PC-9 (cell line): ENCODE data around the gene POU2AF1. TPM values are rescaled to one million over a fixed set of nuclear protein-coding genes. Genes with fewer than 3 reads are reported as not detected.

Source experiments
- BruUV-seq: library from RNA; stranded (reverse); fragments of 400-500 nt; replicated peaks from 2 replicates; lab custom pipeline; 2021; lab: Mats Ljungman, UMichigan
- CTCF ChIA-PET: fragments of 300-600 bp; sonication (Branson Sonifier 250); formaldehyde crosslinking; loops from one replicate; lab custom pipeline; 2022; ENCODE audit warnings: antibody characterized with exemption; lab: Charles Lee
- POLR2A ChIA-PET: fragments of 300-600 bp; sonication (Branson Sonifier 250); formaldehyde crosslinking; loops from one replicate; lab custom pipeline; 2022; ENCODE audit warnings: antibody characterized with exemption; ENCODE audit not compliant: unreplicated experiment; lab: Charles Lee
- DNase-seq, 2 experiments: peaks; one replicate each; pipeline versions ENCODE4 v3.0.0 to v3.0.0-alpha.2; 2015 to 2022; ENCODE audit warnings: mixed read lengths in 1 of 2
- H2AFZ ChIP-seq: fragments of 200-600 bp; sonication (generic); 2 replicates; pipeline ENCODE4 v1.8.1; 2017; ENCODE audit warnings: antibody characterized with exemption
- H3F3A ChIP-seq: fragments of 200-600 bp; sonication (generic); 2 replicates; pipeline ENCODE4 v1.8.1; 2017; ENCODE audit warnings: antibody characterized with exemption, mild to moderate bottlenecking, low read depth; ENCODE audit not compliant: insufficient read depth
- H3K27ac ChIP-seq: fragments of 200-600 bp; sonication (generic); 2 replicates; pipeline ENCODE4 v1.6.1; 2016; ENCODE audit warnings: mixed run types
- H3K27me3 ChIP-seq: fragments of 200-600 bp; sonication (generic); 2 replicates; pipeline ENCODE4 v1.6.1; 2016; ENCODE audit warnings: low read depth, mixed run types; ENCODE audit not compliant: insufficient read depth
- H3K36me3 ChIP-seq: fragments of 200-600 bp; sonication (generic); 2 replicates; pipeline ENCODE4 v1.6.1; 2016; ENCODE audit warnings: low read depth, mixed run types
- H3K4me1 ChIP-seq: fragments of 200-600 bp; sonication (generic); replicated peaks from 2 replicates; pipeline ENCODE4 v1.6.1; 2016; ENCODE audit warnings: mixed run types; ENCODE audit not compliant: insufficient read depth
- H3K4me2 ChIP-seq: fragments of 200-600 bp; sonication (generic); 2 replicates; pipeline ENCODE4 v1.6.1; 2017; ENCODE audit warnings: mixed run types
- H3K4me3 ChIP-seq: fragments of 200-600 bp; sonication (generic); 2 replicates; pipeline ENCODE4 v1.6.1; 2016; ENCODE audit warnings: mixed run types
- H3K79me2 ChIP-seq: fragments of 200-600 bp; sonication (generic); 2 replicates; pipeline ENCODE4 v1.6.1; 2017; ENCODE audit warnings: low read depth, mixed run types
- H3K9me2 ChIP-seq: fragments of 200-600 bp; sonication (generic); 2 replicates; pipeline ENCODE4 v1.8.1; 2017; ENCODE audit warnings: mild to moderate bottlenecking; ENCODE audit not compliant: insufficient read depth
- H3K9me3 ChIP-seq: fragments of 200-600 bp; sonication (generic); 2 replicates; pipeline ENCODE4 v1.8.1; 2016; ENCODE audit warnings: low read depth; ENCODE audit not compliant: insufficient read depth
- H4K20me1 ChIP-seq: fragments of 200-600 bp; sonication (generic); 2 replicates; pipeline ENCODE4 v1.8.1; 2017; ENCODE audit not compliant: insufficient read depth
- CTCF ChIP-seq: fragments of 200-600 bp; sonication (generic); conservative IDR thresholded peaks from 2 replicates; pipeline ENCODE4 v1.6.1; 2017; ENCODE audit warnings: mixed run types, antibody characterized with exemption, mild to moderate bottlenecking, moderate library complexity
- EZH2 ChIP-seq: fragments of 200-600 bp; sonication (generic); IDR thresholded peaks from 2 replicates; pipeline ENCODE4 v1.8.0; 2017; ENCODE audit warnings: antibody characterized with exemption, low read depth
- intact Hi-C: fragments of 100-400 bp; cut with micrococcal nuclease; formaldehyde crosslinking; loops from one replicate; pipeline ENCODE4 v1.10.0; 2022; ENCODE audit not compliant: unreplicated experiment
- total RNA-seq: library from RNA; stranded (reverse); gene quantifications from 2 replicates; pipeline ENCODE4 v1.2.3, GENCODE V29; 2021

The POU2AF1 gene
- total RNA-seq, 1 experiment from 2014 or later: 0.37 TPM

- H2AFZ ChIP-seq: no peak overlapping the region
- TF ChIP-seq CTCF (no peak), EZH2 (no peak)
- POLR2A ChIA-PET: no interaction called here
- CTCF ChIA-PET: no interaction called here
- H3K79me2 ChIP-seq: no peaks in the 10 kb centered on the region
- H3K4me1 ChIP-seq: peaks cover 24% of the 10 kb centered on the region
- no peak overlapping the region for H3K4me2 ChIP-seq
- no TSS peak for BruUV-seq
- H3K9me2 ChIP-seq: no peaks in the 10 kb centered on the region
- H3K27me3 ChIP-seq: no peaks in the 10 kb centered on the region
- H3F3A ChIP-seq: peaks cover 15% of the 10 kb centered on the region
- intact Hi-C loops: loop anchor here (10.0 kb wide), 1 partner anchor 61 kb away; no protein-coding TSS in a partner anchor
- no peak for DNase-seq
- H3K9me3 ChIP-seq: peaks cover 3% of the 10 kb centered on the region; the same call in 1 of the 2 replicates
- no peaks in the 10 kb centered on the region for H3K36me3 ChIP-seq
- H3K4me3 ChIP-seq: no peak overlapping the region
- H4K20me1 ChIP-seq: no peaks in the 10 kb centered on the region
- H3K27ac ChIP-seq: no peak overlapping the region
Observed at GRCh38 chr11:111365722-111366559, 13.1 kb downstream of the POU2AF1 start.

- Histone ChIP-seq H4K20me1 (no peaks in the 10 kb centered on the region), H3K79me2 (no peaks in the 10 kb centered on the region), H3K36me3 (no peaks in the 10 kb centered on the region), H2AFZ (no peak overlapping the region), H3K9me3 (peaks cover 3% of the 10 kb centered on the region; the same call in 1 of the 2 replicates), H3K9me2 (no peaks in the 10 kb centered on the region), H3K4me3 (no peak overlapping the region), H3K4me2 (no peak overlapping the region), H3K4me1 (peaks cover 36% of the 10 kb centered on the region), H3K27me3 (no peaks in the 10 kb centered on the region), H3K27ac (no peak overlapping the region), H3F3A (peaks cover 16% of the 10 kb centered on the region)
- ChIA-PET CTCF (no interaction called here), POLR2A (no interaction called here)
- DNase-seq: no peak
- TF ChIP-seq EZH2 (no peak), CTCF (no peak)
- intact Hi-C loops: loop anchor here (10.0 kb wide), 1 partner anchor 60 kb away; no protein-coding TSS in a partner anchor
- no TSS peak for BruUV-seq
Observed at GRCh38 chr11:111364503-111364902, 14.6 kb downstream of the POU2AF1 start.

GRCh38 chr11:111363985-111364384, 15.1 kb downstream of the POU2AF1 start:
- peaks cover 36% of the 10 kb centered on the region for H3K4me1 ChIP-seq
- H3K4me2 ChIP-seq: no peak overlapping the region
- H3K9me3 ChIP-seq: no peaks in the 10 kb centered on the region
- no peak for DNase-seq
- CTCF ChIA-PET: no interaction called here
- H3K27me3 ChIP-seq: no peaks in the 10 kb centered on the region
- TF ChIP-seq EZH2 (no peak), CTCF (no peak)
- no peak overlapping the region for H2AFZ ChIP-seq
- H3F3A ChIP-seq: peaks cover 16% of the 10 kb centered on the region
- POLR2A ChIA-PET: no interaction called here
- H3K4me3 ChIP-seq: no peak overlapping the region
- H3K27ac ChIP-seq: no peak overlapping the region
- H4K20me1 ChIP-seq: no peaks in the 10 kb centered on the region
- intact Hi-C loops: loop anchor here (10.0 kb wide), 1 partner anchor 59 kb away; no protein-coding TSS in a partner anchor
- no peaks in the 10 kb centered on the region for H3K79me2 ChIP-seq
- no peaks in the 10 kb centered on the region for H3K36me3 ChIP-seq
- no TSS peak for BruUV-seq
- no peaks in the 10 kb centered on the region for H3K9me2 ChIP-seq
